ENCODE results near the gene SCAI.
"Not testable (repeated sequence)": the region's sequence is repeated elsewhere in the genome, so short reads cannot be mapped to it uniquely, and the experiment has no call there.

Gene SCAI

GRCh38 chr9:125103021-125103420 is 40.3 kb downstream of the SCAI start:
- no peak for DNase-seq

- DNase-seq = no peak
Measured at GRCh38 chr9:125100822-125101221, 42.5 kb downstream of the SCAI start.

GRCh38 chr9:125099816-125100215 is 43.5 kb downstream of the SCAI start:
- no peak for DNase-seq

GRCh38 chr9:125095821-125096443 is 47.4 kb downstream of the SCAI start:
- DNase-seq = no peak

GRCh38 chr9:125091121-125091520 is 52.2 kb downstream of the SCAI start:
- no peak for DNase-seq

GRCh38 chr9:125089331-125089730 is 54.0 kb downstream of the SCAI start:
- no peak for DNase-seq

- no peak for DNase-seq
Measured at GRCh38 chr9:125088752-125089151, 54.6 kb downstream of the SCAI start.

- no peak for DNase-seq
Measured at GRCh38 chr9:125085703-125086477, 57.4 kb downstream of the SCAI start.

GRCh38 chr9:125082197-125082596 is 61.1 kb downstream of the SCAI start:
- not testable (repeated sequence) for DNase-seq

GRCh38 chr9:125080797-125081196 is 62.5 kb downstream of the SCAI start:
- DNase-seq = not testable (repeated sequence)

GRCh38 chr9:125079931-125080330 is 63.4 kb downstream of the SCAI start:
- DNase-seq = no peak

- DNase-seq = no peak
Measured at GRCh38 chr9:125075997-125076396, 67.3 kb downstream of the SCAI start.

GRCh38 chr9:125074976-125075375 is 68.4 kb downstream of the SCAI start:
- DNase-seq = no peak

GRCh38 chr9:125066839-125067619 is 76.3 kb downstream of the SCAI start:
- no peak for DNase-seq

- no peak for DNase-seq
Measured at GRCh38 chr9:125061391-125061790, 81.9 kb downstream of the SCAI start.

- no peak for DNase-seq
Measured at GRCh38 chr9:125049212-125050049, 93.9 kb downstream of the SCAI start.

GRCh38 chr9:125043631-125044030 is 99.7 kb downstream of the SCAI start:
- no peak for DNase-seq

- DNase-seq = no peak
Measured at GRCh38 chr9:125043148-125043547, 100.2 kb downstream of the SCAI start.

GRCh38 chr9:125038166-125038565 is 105.2 kb downstream of the SCAI start:
- no peak for DNase-seq

- DNase-seq = no peak
Measured at GRCh38 chr9:125028041-125028440, 115.3 kb downstream of the SCAI start.

- no peak for DNase-seq
Measured at GRCh38 chr9:125024917-125025316, 118.4 kb downstream of the SCAI start.

GRCh38 chr9:125021069-125021468 is 122.3 kb downstream of the SCAI start:
- DNase-seq = no peak

- not testable (repeated sequence) for DNase-seq
Measured at GRCh38 chr9:125015655-125016054, 127.7 kb downstream of the SCAI start.

All from NCI-H2171 (cell line).